Islet of Langerhans (tissue), 1 donor: ENCODE results near the gene AQP9.
"Not testable (repeated sequence)": the region's sequence is repeated elsewhere in the genome, so short reads cannot be mapped to it uniquely, and the experiment has no call there.

Experiments
- FAIRE-seq: peaks from one replicate; lab custom pipeline; 2011; peaks lifted over from hg19 to GRCh38; lab: Jason Lieb, UNC

The AQP9 gene, protein sequence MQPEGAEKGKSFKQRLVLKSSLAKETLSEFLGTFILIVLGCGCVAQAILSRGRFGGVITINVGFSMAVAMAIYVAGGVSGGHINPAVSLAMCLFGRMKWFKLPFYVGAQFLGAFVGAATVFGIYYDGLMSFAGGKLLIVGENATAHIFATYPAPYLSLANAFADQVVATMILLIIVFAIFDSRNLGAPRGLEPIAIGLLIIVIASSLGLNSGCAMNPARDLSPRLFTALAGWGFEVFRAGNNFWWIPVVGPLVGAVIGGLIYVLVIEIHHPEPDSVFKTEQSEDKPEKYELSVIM

GRCh38 chr15:58138106-58138505 is at the start of gene AQP9:
AQP9 (plus strand) TSS chr15:58138381; CDS start chr15:58138566, 185 bp downstream.
- FAIRE-seq = no peak

- FAIRE-seq = no peak
These were observed 42.8 kb upstream of the AQP9 start for GRCh38 chr15:58095415-58095814.

- no peak for FAIRE-seq
These were observed 41.6 kb upstream of the AQP9 start for GRCh38 chr15:58096529-58097084.

- FAIRE-seq = no peak
These were observed 34.7 kb upstream of the AQP9 start for GRCh38 chr15:58103482-58103881.

DNA sequence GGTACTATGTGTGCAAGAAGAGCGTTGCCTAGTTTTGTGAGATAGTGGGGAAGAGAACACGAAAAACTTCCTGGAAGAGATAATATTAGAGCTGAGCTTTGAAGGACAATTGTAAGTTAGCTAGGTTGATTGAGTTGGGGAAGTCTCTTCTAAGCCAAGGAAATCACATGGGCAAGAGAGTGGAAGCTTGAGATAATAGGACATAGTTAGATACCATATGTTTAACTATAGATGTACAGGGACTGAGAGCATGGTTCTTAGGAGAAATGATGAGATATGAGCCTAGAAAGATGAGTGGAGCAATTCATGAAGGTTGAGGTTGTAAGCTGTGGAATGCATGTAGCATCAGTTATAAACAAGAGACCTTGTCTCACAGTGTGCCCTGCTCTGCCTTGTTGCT is 30.1 kb upstream of the AQP9 start:
- FAIRE-seq = no peak

DNA sequence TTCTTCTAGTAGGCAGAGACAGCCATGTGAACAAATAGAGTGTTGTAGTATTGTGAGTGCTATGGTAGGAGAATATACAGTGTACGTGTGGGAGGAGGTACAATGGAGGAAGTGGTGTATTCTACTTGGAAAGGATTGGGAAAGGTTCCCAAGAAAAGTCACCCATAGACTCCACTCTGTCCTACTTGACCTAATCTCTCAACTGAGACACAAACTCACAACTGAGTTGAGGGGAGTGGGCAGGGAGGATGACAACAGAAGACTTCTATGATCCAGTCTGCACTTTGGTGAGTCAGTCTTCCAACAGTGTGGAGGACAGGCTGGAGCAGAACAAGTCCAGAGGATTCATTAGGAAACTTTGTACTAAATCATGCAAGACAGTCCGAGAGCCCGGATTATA is 28.8 kb upstream of the AQP9 start:
- FAIRE-seq = no peak

DNA sequence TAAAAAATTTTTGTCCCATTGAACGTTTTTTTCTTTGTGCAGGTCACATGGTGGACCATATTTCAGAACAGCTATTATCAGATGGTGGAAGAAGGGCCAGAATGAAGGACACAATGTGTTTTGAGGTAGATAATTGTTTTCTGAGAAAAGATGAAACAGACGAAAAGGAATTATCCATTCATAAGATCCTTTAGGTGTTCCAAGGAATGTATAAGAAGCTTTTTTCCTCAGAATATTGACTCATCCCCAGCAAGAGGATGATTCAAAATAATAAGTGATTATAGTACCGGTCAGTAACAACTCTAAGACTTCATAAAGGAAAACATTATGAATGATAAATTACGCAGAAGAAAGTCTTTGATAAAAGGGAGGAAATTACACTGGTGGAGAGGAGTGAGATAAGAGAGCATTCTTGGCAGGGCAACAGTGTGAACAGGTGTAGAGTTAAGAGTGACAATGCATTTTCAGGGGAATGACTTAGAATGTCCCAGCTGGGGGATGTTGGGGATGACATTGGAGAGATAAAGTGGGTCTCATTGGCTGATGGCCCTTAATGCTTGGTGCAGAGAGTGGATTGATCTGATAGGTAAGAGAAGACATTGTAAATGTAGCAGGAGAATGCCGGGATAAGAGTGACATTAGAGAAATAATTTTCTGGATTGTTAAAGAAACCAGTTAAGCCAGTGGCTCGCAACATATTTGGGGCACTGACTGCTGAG is 27.0 kb upstream of the AQP9 start:
- no peak for FAIRE-seq

DNA sequence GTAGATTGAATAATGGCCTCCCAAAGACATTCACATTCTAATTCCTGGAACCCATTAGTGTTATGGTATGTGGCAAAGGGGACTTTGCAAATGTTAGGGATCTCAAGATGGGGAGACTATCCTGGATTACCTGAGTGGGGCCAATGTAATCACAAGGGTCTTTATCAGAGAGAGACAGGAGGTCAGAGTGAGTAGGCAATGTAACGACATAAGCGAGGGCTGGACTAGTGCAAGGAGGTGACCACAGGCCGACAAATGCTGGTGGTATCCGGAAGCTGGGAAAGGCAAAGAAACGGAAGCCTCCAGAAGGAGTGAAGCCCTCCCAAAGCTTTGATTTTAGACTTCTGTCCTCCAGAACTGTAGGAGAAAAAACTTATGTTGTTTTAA is 26.5 kb upstream of the AQP9 start:
- FAIRE-seq = no peak

DNA sequence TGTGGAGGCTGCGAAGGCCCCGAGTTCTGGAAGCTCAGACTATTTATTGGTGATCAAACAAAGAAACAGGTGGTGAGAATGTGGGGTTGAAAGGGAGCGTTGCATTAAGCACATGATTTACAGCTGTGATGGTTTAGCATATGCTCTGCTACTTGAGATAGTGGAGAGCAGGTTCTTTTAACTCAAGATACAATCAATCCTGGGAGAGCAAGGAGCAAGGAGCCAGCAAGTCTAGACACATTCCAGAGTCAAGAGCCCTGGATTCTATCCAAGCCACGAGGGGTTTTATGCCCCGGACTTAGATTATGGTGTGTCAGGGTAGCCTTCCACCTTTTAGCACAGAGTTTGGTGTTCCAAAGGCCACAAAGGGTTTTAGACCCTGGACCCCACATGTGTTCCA is 24.8 kb upstream of the AQP9 start:
- FAIRE-seq = not testable (repeated sequence)

- no peak for FAIRE-seq
These were observed 23.8 kb upstream of the AQP9 start for GRCh38 chr15:58114388-58114787.

DNA sequence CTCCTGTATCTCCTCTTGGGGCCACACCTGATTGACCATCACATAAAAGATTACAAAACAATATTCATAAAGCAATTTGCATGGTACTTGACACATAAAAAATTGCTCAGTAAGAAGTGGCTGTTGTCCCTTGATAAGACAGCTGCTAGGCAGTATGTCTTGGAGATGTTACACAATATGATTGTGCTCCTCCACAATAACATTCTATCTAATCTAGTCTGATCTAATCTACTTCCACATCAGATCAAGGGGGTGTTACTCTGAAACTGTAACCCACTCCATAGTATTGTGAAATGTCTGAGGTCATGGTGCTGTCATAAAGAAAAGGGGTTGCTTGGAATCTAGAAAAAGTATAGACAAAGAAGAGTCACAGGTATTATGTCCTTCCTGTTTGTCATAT is 23.4 kb upstream of the AQP9 start:
- FAIRE-seq = no peak

- FAIRE-seq = peak; percentile 30
These were observed 22.5 kb upstream of the AQP9 start for GRCh38 chr15:58115692-58116091.

- no peak for FAIRE-seq
These were observed 20.6 kb upstream of the AQP9 start for GRCh38 chr15:58117619-58118018.

DNA sequence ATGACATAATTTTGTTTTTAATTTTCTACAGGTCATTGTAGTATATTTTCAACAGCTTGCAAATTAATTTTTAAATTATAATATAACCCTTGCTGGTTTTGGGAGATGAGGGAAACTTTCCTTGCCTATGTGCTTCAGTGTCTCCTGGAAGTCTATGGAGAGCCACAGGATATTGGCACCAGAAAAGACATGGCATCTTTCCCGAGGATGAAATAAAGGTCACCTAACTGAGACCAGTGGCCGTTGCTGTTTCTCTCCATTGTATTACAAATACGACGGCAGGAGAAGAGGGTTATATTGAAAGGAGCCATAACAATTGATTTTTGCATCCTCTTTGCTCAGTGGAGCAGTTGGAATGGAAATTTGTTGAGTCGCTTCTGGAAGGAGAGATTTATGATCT is 19.9 kb upstream of the AQP9 start:
- FAIRE-seq = no peak

DNA sequence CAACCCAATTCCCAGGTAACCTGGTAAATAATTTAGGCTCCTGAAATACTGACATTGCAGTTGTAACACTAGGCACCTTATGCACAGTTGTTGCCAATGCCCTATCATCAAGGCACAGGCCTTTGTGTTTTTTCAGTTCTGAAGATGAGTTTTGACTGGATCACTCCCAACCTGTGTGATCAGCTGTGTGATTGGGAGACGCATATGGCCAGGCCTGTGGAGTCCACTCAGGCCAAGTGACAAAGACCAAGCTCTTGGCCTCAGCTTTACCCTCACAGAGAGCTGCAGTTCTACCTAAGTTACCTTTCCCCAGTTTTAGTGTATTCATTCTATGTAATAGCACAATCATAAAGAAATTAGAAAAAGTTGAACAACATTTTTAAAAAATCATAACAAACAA is 19.2 kb upstream of the AQP9 start:
- FAIRE-seq = no peak

DNA sequence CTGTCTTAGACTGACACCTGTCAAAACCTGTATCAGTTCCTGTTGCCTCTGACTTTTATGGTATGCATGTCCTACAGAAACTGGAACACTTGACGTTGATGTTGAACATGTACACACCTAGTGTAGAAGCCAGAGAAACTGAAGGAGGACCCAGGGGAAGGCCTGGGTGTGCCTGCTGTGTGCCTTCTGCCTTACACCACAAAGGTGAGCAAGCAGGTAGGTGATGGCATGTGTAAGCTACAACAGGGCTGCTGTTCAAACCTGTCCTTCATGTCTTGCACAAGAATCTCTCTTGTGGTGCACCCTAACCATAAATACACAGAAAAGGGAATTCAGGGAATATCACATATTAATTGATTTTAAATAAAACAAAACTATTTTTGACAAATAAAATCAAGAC is 13.6 kb upstream of the AQP9 start:
- FAIRE-seq = no peak

GRCh38 chr15:58125333-58125732 is 12.8 kb upstream of the AQP9 start:
- FAIRE-seq = no peak

DNA sequence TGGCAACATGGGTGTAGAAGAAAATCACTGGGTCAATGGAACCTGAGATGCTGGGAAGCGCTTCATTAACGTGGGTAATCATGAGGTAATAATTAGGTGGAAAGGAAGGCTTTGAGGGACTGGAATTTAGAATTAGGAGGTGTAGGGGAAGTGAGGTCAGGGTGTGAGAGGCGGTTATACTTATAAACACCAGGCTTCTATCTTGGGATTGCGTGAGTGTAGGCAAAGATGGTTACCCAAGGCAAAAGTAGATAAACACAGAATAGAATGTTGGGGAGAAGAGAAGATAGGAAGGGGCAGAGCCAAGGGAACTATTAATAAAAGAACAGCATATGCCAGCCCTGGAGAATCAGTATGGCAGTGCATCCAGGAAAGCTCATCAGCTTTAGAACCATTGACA is 3.3 kb upstream of the AQP9 start:
- FAIRE-seq = no peak

DNA sequence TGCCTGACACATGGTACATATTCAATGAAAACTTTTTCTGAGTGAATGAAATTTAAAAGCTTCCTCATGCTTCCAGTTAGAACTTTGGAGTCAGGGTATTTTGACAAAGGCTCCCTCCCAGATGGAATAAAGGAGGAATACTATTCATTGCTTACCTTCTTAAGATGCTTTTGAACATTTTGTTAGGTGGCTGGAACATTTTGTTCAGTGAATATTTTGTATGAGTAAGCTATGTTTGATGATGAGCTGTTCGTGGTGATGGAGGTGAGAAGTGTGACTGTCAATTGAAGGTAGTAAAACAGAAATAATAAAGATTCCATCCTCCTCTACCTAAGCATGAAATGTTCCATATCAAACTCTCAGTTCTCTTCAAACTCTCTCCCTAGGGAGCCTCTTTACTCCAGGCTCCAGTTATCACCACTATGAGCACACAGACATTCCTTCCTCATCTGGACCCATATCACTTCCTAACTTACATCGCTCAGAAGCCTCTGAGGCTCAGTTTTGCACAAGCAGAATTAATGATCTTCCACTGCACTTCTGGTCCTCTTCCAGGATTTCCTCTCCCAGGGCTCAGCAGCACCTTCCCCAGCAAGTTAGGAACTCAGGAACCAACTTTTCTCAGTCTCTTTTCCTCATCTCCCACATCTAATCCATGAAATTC is 2.5 kb upstream of the AQP9 start:
- FAIRE-seq = no peak

- no peak for FAIRE-seq
These were observed 1.4 kb upstream of the AQP9 start for GRCh38 chr15:58136731-58137130.

GRCh38 chr15:58137686-58138085 is 495 bp upstream of the AQP9 start:
- no peak for FAIRE-seq

DNA sequence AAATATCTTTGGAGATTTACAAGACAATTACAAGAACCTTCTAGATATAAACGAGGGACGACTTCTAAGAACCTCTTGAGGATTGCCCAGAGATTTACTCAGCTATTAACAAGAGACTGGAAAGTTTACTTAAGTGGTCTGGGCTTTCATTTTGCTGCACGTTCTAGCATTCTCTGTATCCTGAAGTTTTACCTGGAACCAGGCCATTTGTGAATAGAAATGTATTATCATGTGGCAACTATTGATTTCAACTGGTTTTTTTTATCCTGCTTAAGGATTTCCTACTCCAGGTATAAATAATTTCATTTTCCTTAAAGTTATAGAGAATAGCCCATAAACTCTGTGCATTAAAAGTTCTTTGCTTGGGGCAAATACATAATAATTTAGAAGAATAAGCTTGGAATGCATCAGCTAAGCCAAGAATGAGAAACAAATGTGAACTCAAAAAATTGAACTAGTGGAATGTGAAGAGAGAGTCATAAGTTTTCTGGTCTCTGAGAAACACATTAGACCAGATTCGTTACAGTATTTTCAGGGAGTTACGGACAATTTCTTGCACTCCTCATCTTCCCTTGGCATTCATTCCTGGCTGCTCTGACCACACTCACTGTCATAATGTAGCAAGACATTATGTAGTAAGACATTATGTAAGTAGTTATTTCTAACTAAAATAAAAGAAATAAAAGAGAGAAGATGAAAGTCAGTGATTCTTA is 1.3 kb downstream of the AQP9 start:
- no peak for FAIRE-seq
